Measurements from ENCODE around the gene LSM14B.
"Not testable (repeated sequence)": the region's sequence is repeated elsewhere in the genome, so short reads cannot be mapped to it uniquely, and the experiment has no call there.

LSM14B gene

GRCh38 chr20:62112368-62112767 is 9.9 kb upstream of the LSM14B start:
- no peak for TF ChIP-seq CTCF (IDR thresholded peaks at IDR 0.05; ENCODE audit: low read depth, low read length, missing control alignments)
- in situ Hi-C loops (cut with HindIII; ENCODE audit: low sequenced_read_pairs): no loop called here
- DNase-seq (ENCODE audit: low read depth): no peak
- no peak overlapping the region for H3K4me3 ChIP-seq (ENCODE audit: low read depth, low read length)

GRCh38 chr20:62114894-62115293 is 7.4 kb upstream of the LSM14B start:
- no peak overlapping the region for H3K4me3 ChIP-seq (ENCODE audit: low read depth, low read length)
- in situ Hi-C loops (cut with HindIII; ENCODE audit: low sequenced_read_pairs): no loop called here
- no peak for TF ChIP-seq CTCF (IDR thresholded peaks at IDR 0.05; ENCODE audit: low read depth, low read length, missing control alignments)
- no peak for DNase-seq (ENCODE audit: low read depth)

- H3K4me3 ChIP-seq (ENCODE audit: low read depth, low read length); in situ Hi-C loops (cut with HindIII; ENCODE audit: low sequenced_read_pairs); DNase-seq (ENCODE audit: low read depth): not testable (repeated sequence)
These were observed 6.4 kb upstream of the LSM14B start for GRCh38 chr20:62115800-62116407.

GRCh38 chr20:62116558-62117361 is 5.5 kb upstream of the LSM14B start:
- no peak for DNase-seq (ENCODE audit: low read depth)
- in situ Hi-C loops (cut with HindIII; ENCODE audit: low sequenced_read_pairs): no loop called here

GRCh38 chr20:62117362-62117646 is 5.0 kb upstream of the LSM14B start:
- in situ Hi-C loops (cut with HindIII; ENCODE audit: low sequenced_read_pairs): no loop called here
- DNase-seq (ENCODE audit: low read depth): no peak
- no peak overlapping the region for H3K4me3 ChIP-seq (ENCODE audit: low read depth, low read length)
- TF ChIP-seq CTCF (IDR thresholded peaks at IDR 0.05; ENCODE audit: low read depth, low read length, missing control alignments): no peak

More at GRCh38 chr20:62116558-62117361, 5.5 kb upstream of the LSM14B start:
- no peak overlapping the region for H3K4me3 ChIP-seq (ENCODE audit: low read depth, low read length)
- no peak for TF ChIP-seq CTCF (IDR thresholded peaks at IDR 0.05; ENCODE audit: low read depth, low read length, missing control alignments)

- no peak for TF ChIP-seq CTCF (IDR thresholded peaks at IDR 0.05; ENCODE audit: low read depth, low read length, missing control alignments)
- DNase-seq (ENCODE audit: low read depth): no peak
- in situ Hi-C loops (cut with HindIII; ENCODE audit: low sequenced_read_pairs): no loop called here
- H3K4me3 ChIP-seq (ENCODE audit: low read depth, low read length): no peak overlapping the region
These were observed 4.6 kb upstream of the LSM14B start for GRCh38 chr20:62117658-62118057.

All from astrocyte of the cerebellum (primary cell).